Measurements from ENCODE around the gene OTOGL.
"Not testable (repeated sequence)": the region's sequence is repeated elsewhere in the genome, so short reads cannot be mapped to it uniquely, and the experiment has no call there.

The OTOGL gene

DNA sequence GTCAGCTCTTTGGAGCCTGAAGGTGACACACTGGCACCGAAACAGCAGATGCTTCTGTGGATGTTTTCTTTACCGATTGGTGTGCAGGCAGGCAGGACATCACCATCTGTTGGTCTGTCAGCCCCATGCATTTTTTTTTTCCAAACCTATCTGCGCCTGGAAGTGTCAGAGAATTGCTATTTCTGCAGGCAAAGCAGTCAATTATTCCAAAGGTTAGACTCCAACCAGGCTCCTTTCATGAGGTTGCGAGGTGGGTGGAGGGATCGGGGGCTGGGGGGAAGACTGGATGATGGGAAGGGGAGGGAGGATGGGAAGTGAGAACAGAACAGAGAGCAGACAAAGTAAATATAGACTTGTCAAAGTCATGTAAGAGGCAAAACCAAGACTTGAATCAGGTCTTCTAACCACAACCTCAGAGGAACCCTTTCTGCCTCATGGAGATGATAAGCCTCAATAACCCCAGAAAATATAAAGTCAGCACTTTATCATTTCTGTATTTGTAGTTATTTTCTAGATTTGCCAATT is 117.7 kb downstream of the OTOGL start:
- H3K9ac ChIP-seq (ENCODE audit: low read depth in 1 of 2, low read length in 2 of 2) = no peak overlapping the region
- no peak overlapping the region for H3K27ac ChIP-seq (ENCODE audit: low read depth, low read length)
- H3K36me3 ChIP-seq (ENCODE audit: control insufficient read depth in 1 of 2, insufficient read depth in 2 of 2, low read length in 2 of 2) = no peaks in the 10 kb centered on the region
- H3K4me1 ChIP-seq (ENCODE audit: control insufficient read depth in 1 of 2, insufficient read depth in 2 of 2, low read length in 2 of 2) = peaks cover 0 to 4% of the 10 kb centered on the region in 2 donors
- no peaks in the 10 kb centered on the region for H3K9me3 ChIP-seq (ENCODE audit: control insufficient read depth in 1 of 2, low read length in 2 of 2)
- no peak overlapping the region for H3K4me3 ChIP-seq (ENCODE audit: low read depth in 1 of 2, low read length in 2 of 2)
- no peaks in the 10 kb centered on the region for H3K27me3 ChIP-seq (ENCODE audit: control insufficient read depth in 1 of 2, insufficient read depth in 2 of 2, low read length in 2 of 2)

DNA sequence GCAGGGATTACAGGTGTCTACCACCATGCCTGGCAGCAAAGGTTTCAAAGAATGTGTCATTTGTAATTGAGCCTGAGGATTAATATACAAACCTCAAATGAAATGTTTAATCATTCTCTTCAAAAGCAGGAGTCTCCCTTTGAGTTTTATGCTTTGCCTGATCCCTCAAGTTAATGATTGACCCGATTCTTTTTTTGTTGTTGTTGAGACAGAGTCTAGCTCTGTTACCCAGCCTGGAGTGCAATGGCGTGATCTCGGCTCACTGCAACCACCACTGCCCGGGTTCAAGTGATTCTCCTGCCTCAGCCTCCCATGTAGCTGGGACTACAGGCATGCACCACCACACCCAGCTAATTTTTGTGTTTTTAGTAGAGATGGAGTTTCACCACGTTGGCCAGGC is 119.6 kb downstream of the OTOGL start:
- not testable (repeated sequence) for H3K27me3 ChIP-seq (ENCODE audit: control insufficient read depth in 1 of 2, insufficient read depth in 2 of 2, low read length in 2 of 2); H3K9ac ChIP-seq (ENCODE audit: low read depth in 1 of 2, low read length in 2 of 2); H3K4me1 ChIP-seq (ENCODE audit: control insufficient read depth in 1 of 2, insufficient read depth in 2 of 2, low read length in 2 of 2); H3K27ac ChIP-seq (ENCODE audit: low read depth, low read length); H3K9me3 ChIP-seq (ENCODE audit: control insufficient read depth in 1 of 2, low read length in 2 of 2); H3K36me3 ChIP-seq (ENCODE audit: control insufficient read depth in 1 of 2, insufficient read depth in 2 of 2, low read length in 2 of 2); H3K4me3 ChIP-seq (ENCODE audit: low read depth in 1 of 2, low read length in 2 of 2)

GRCh38 chr12:80219345-80219744 is 120.0 kb downstream of the OTOGL start:
- Histone ChIP-seq H3K36me3 (ENCODE audit: control insufficient read depth in 1 of 2, insufficient read depth in 2 of 2, low read length in 2 of 2) (no peaks in the 10 kb centered on the region), H3K27ac (ENCODE audit: low read depth, low read length) (no peak overlapping the region), H3K9me3 (ENCODE audit: control insufficient read depth in 1 of 2, low read length in 2 of 2) (no peaks in the 10 kb centered on the region), H3K9ac (ENCODE audit: low read depth in 1 of 2, low read length in 2 of 2) (no peak overlapping the region), H3K4me1 (ENCODE audit: control insufficient read depth in 1 of 2, insufficient read depth in 2 of 2, low read length in 2 of 2) (peaks cover 0 to 4% of the 10 kb centered on the region in 2 donors), H3K27me3 (ENCODE audit: control insufficient read depth in 1 of 2, insufficient read depth in 2 of 2, low read length in 2 of 2) (no peaks in the 10 kb centered on the region), H3K4me3 (ENCODE audit: low read depth in 1 of 2, low read length in 2 of 2) (no peak overlapping the region)

- H3K27me3 ChIP-seq (ENCODE audit: control insufficient read depth in 1 of 2, insufficient read depth in 2 of 2, low read length in 2 of 2) = no peaks in the 10 kb centered on the region
- H3K9ac ChIP-seq (ENCODE audit: low read depth in 1 of 2, low read length in 2 of 2) = no peak overlapping the region
- H3K4me1 ChIP-seq (ENCODE audit: control insufficient read depth in 1 of 2, insufficient read depth in 2 of 2, low read length in 2 of 2) = peaks cover 0 to 4% of the 10 kb centered on the region in 2 donors
- H3K36me3 ChIP-seq (ENCODE audit: control insufficient read depth in 1 of 2, insufficient read depth in 2 of 2, low read length in 2 of 2) = no peaks in the 10 kb centered on the region
- H3K4me3 ChIP-seq (ENCODE audit: low read depth in 1 of 2, low read length in 2 of 2) = no peak overlapping the region
- H3K27ac ChIP-seq (ENCODE audit: low read depth, low read length) = no peak overlapping the region
- H3K9me3 ChIP-seq (ENCODE audit: control insufficient read depth in 1 of 2, low read length in 2 of 2) = no peaks in the 10 kb centered on the region
Observed at GRCh38 chr12:80222261-80222660, 122.9 kb downstream of the OTOGL start.

DNA sequence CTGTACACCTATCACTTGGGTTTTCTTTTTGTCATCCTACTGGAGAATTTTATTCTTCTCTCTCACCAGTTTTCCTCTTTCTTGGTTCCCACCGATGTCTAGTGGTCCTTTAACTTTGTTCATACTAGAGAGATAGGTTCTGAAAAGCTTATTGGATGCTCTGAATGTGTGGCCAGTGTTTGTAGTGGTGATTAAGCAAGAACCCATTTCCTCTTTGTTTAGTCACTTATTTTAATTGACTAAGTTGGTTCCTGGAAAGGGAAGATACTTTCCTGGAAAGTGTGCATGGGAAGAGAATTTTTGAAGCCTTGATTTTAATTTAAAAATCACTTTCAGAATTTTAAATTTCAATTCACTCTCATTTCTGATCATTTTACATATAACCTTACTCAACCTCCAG is 127.2 kb downstream of the OTOGL start:
- Histone ChIP-seq H3K9ac (ENCODE audit: low read depth in 1 of 2, low read length in 2 of 2) (no peak overlapping the region), H3K9me3 (ENCODE audit: control insufficient read depth in 1 of 2, low read length in 2 of 2) (no peaks in the 10 kb centered on the region)

GRCh38 chr12:80227904-80228303 is 128.6 kb downstream of the OTOGL start:
- not testable (repeated sequence) for H3K4me1 ChIP-seq (ENCODE audit: control insufficient read depth in 1 of 2, insufficient read depth in 2 of 2, low read length in 2 of 2); H3K36me3 ChIP-seq (ENCODE audit: control insufficient read depth in 1 of 2, insufficient read depth in 2 of 2, low read length in 2 of 2); H3K9me3 ChIP-seq (ENCODE audit: control insufficient read depth in 1 of 2, low read length in 2 of 2); H3K27ac ChIP-seq (ENCODE audit: low read depth, low read length); H3K9ac ChIP-seq (ENCODE audit: low read depth in 1 of 2, low read length in 2 of 2); H3K4me3 ChIP-seq (ENCODE audit: low read depth in 1 of 2, low read length in 2 of 2); H3K27me3 ChIP-seq (ENCODE audit: control insufficient read depth in 1 of 2, insufficient read depth in 2 of 2, low read length in 2 of 2)

More for the DNA sequence above, 127.2 kb downstream of the OTOGL start:
- Histone ChIP-seq H3K27me3 (ENCODE audit: control insufficient read depth in 1 of 2, insufficient read depth in 2 of 2, low read length in 2 of 2) (no peaks in the 10 kb centered on the region), H3K4me3 (ENCODE audit: low read depth in 1 of 2, low read length in 2 of 2) (no peak overlapping the region), H3K36me3 (ENCODE audit: control insufficient read depth in 1 of 2, insufficient read depth in 2 of 2, low read length in 2 of 2) (no peaks in the 10 kb centered on the region), H3K27ac (ENCODE audit: low read depth, low read length) (no peak overlapping the region), H3K4me1 (ENCODE audit: control insufficient read depth in 1 of 2, insufficient read depth in 2 of 2, low read length in 2 of 2) (no peaks in the 10 kb centered on the region)

GRCh38 chr12:80230068-80230467 is 130.7 kb downstream of the OTOGL start:
- Histone ChIP-seq H3K27ac (ENCODE audit: low read depth, low read length) (no peak overlapping the region), H3K4me3 (ENCODE audit: low read depth in 1 of 2, low read length in 2 of 2) (no peak overlapping the region)

DNA sequence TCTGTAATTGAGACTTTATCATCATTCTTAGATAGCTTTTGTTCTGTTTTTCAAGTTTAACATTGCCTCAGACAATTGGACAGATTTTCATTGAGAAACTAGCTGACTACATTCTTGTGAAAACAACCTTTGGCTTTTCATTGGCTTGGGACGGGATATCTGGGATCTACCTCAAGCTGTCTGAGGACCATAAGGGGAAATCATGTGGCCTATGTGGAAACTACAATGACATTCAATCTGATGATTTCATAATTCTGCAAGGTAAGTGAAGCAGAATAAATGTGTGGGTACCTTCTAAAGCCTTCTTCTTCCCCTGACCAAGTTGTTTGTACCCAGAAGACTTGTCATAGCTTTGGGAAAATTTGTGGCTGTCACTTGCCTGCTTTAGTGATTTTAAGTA is 133.5 kb downstream of the OTOGL start:
- Histone ChIP-seq H3K36me3 (ENCODE audit: control insufficient read depth in 1 of 2, insufficient read depth in 2 of 2, low read length in 2 of 2) (no peaks in the 10 kb centered on the region), H3K9me3 (ENCODE audit: control insufficient read depth in 1 of 2, low read length in 2 of 2) (no peaks in the 10 kb centered on the region), H3K27ac (ENCODE audit: low read depth, low read length) (no peak overlapping the region), H3K27me3 (ENCODE audit: control insufficient read depth in 1 of 2, insufficient read depth in 2 of 2, low read length in 2 of 2) (no peaks in the 10 kb centered on the region), H3K9ac (ENCODE audit: low read depth in 1 of 2, low read length in 2 of 2) (no peak overlapping the region), H3K4me3 (ENCODE audit: low read depth in 1 of 2, low read length in 2 of 2) (no peak overlapping the region), H3K4me1 (ENCODE audit: control insufficient read depth in 1 of 2, insufficient read depth in 2 of 2, low read length in 2 of 2) (no peaks in the 10 kb centered on the region)

More at GRCh38 chr12:80230068-80230467, 130.7 kb downstream of the OTOGL start:
- no peak overlapping the region for H3K9ac ChIP-seq (ENCODE audit: low read depth in 1 of 2, low read length in 2 of 2)
- H3K36me3 ChIP-seq (ENCODE audit: control insufficient read depth in 1 of 2, insufficient read depth in 2 of 2, low read length in 2 of 2) = no peaks in the 10 kb centered on the region
- H3K4me1 ChIP-seq (ENCODE audit: control insufficient read depth in 1 of 2, insufficient read depth in 2 of 2, low read length in 2 of 2) = no peaks in the 10 kb centered on the region
- H3K9me3 ChIP-seq (ENCODE audit: control insufficient read depth in 1 of 2, low read length in 2 of 2) = no peaks in the 10 kb centered on the region
- no peaks in the 10 kb centered on the region for H3K27me3 ChIP-seq (ENCODE audit: control insufficient read depth in 1 of 2, insufficient read depth in 2 of 2, low read length in 2 of 2)

DNA sequence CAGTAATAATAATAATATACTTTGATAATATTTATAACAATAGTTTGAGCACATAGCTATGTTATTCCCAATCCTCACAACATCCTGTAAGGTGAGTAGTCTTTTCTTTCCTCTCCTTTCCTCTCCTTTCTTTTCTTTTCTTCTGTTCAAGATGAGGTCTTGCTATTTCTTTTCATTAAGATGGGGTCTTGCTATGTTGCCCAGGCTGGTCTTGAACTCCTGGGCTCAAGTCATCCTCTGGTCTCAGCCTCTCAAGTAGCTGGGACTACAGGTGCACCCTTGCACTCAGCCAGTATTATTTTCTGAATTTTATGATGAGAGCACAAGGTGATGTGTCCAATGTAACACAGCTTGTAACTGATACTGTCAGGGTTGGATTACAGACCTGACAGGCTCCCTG is 134.6 kb downstream of the OTOGL start:
- Histone ChIP-seq H3K9me3 (ENCODE audit: control insufficient read depth in 1 of 2, low read length in 2 of 2) (no peaks in the 10 kb centered on the region), H3K27ac (ENCODE audit: low read depth, low read length) (no peak overlapping the region), H3K9ac (ENCODE audit: low read depth in 1 of 2, low read length in 2 of 2) (no peak overlapping the region), H3K36me3 (ENCODE audit: control insufficient read depth in 1 of 2, insufficient read depth in 2 of 2, low read length in 2 of 2) (no peaks in the 10 kb centered on the region), H3K4me3 (ENCODE audit: low read depth in 1 of 2, low read length in 2 of 2) (no peak overlapping the region), H3K27me3 (ENCODE audit: control insufficient read depth in 1 of 2, insufficient read depth in 2 of 2, low read length in 2 of 2) (no peaks in the 10 kb centered on the region), H3K4me1 (ENCODE audit: control insufficient read depth in 1 of 2, insufficient read depth in 2 of 2, low read length in 2 of 2) (no peaks in the 10 kb centered on the region)

- Histone ChIP-seq H3K9ac (ENCODE audit: low read depth in 1 of 2, low read length in 2 of 2) (no peak overlapping the region), H3K27me3 (ENCODE audit: control insufficient read depth in 1 of 2, insufficient read depth in 2 of 2, low read length in 2 of 2) (no peaks in the 10 kb centered on the region), H3K9me3 (ENCODE audit: control insufficient read depth in 1 of 2, low read length in 2 of 2) (no peaks in the 10 kb centered on the region), H3K4me1 (ENCODE audit: control insufficient read depth in 1 of 2, insufficient read depth in 2 of 2, low read length in 2 of 2) (no peaks in the 10 kb centered on the region), H3K27ac (ENCODE audit: low read depth, low read length) (no peak overlapping the region), H3K4me3 (ENCODE audit: low read depth in 1 of 2, low read length in 2 of 2) (no peak overlapping the region), H3K36me3 (ENCODE audit: control insufficient read depth in 1 of 2, insufficient read depth in 2 of 2, low read length in 2 of 2) (no peaks in the 10 kb centered on the region)
Observed at GRCh38 chr12:80234667-80235066, 135.3 kb downstream of the OTOGL start.

- Histone ChIP-seq H3K27me3 (ENCODE audit: control insufficient read depth in 1 of 2, insufficient read depth in 2 of 2, low read length in 2 of 2) (no peaks in the 10 kb centered on the region), H3K36me3 (ENCODE audit: control insufficient read depth in 1 of 2, insufficient read depth in 2 of 2, low read length in 2 of 2) (no peaks in the 10 kb centered on the region), H3K9me3 (ENCODE audit: control insufficient read depth in 1 of 2, low read length in 2 of 2) (no peaks in the 10 kb centered on the region), H3K4me1 (ENCODE audit: control insufficient read depth in 1 of 2, insufficient read depth in 2 of 2, low read length in 2 of 2) (no peaks in the 10 kb centered on the region), H3K9ac (ENCODE audit: low read depth in 1 of 2, low read length in 2 of 2) (no peak overlapping the region), H3K27ac (ENCODE audit: low read depth, low read length) (no peak overlapping the region), H3K4me3 (ENCODE audit: low read depth in 1 of 2, low read length in 2 of 2) (no peak overlapping the region)
Observed at GRCh38 chr12:80235944-80236343, 136.6 kb downstream of the OTOGL start.
